ENCODE results near the gene ARHGAP33. TPM values are rescaled to one million over a fixed set of nuclear protein-coding genes. Genes with fewer than 3 reads are reported as not detected.

ARHGAP33 gene
- polyA plus RNA-seq, 4 donors: 18.4 to 43.8 (median 26.5) TPM

DNA sequence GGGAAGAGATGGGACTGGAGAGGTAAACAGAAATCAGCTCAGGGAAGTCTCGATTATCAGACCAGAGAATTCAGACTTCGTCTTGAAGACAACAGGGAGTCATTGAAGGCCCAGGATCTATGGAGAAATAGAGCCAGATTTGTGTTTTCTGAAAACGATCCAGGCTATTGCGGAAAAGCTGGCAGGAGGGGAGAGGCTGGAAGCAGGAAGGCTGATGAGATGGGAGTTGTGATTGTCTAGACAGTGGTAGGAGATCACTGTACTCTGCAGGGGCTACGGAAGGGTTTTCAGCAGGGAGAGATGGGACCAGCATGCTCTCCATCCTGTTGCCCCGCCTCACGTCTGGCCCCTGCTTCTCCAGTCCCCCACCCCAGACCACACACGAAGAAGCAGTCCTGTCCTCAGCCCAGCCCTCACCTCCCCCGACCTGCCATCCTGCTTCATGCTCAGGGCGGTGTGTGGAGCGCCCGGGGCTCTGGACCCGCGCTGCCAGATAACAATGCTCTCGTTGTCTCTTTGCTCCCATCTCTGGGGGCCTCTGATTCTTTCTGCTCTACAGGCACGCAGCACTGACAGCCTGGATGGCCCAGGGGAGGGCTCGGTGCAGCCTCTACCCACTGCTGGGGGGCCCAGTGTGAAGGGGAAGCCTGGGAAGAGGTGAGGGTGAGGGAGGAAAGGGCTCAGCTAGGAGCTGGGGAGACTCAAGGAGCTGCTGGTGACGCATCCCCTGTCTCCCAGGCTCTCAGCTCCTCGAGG is 1.9 kb downstream of the ARHGAP33 start:
- DNase-seq (ENCODE audit: low read depth in 4 of 4, low spot score in 3 of 4): no peak

GRCh38 chr19:35777961-35778360 is 2.6 kb downstream of the ARHGAP33 start:
- no peak for DNase-seq (ENCODE audit: low read depth in 4 of 4, low spot score in 3 of 4)

DNA sequence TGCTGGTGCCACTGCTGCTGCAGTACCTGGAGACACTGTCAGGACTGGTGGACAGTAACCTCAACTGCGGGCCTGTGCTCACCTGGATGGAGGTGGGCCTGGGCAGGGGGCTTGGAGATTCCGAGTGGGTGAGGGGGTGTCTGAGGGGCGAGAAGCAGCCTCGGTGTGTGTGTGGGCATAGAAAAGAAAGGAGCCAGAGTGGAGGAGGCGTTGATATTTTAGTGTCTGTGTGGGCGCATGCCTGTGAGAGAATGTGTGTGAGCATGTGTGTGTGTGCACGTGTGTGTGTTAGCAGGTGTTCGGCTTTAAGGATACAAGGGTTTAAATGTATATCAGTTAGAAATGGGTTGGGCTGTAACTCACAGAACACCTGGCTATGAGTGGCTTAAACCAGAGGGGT is 3.7 kb downstream of the ARHGAP33 start:
- DNase-seq (ENCODE audit: low read depth in 4 of 4, low spot score in 3 of 4): no peak

GRCh38 chr19:35780058-35780457 is 4.7 kb downstream of the ARHGAP33 start:
- no peak for DNase-seq (ENCODE audit: low read depth in 4 of 4, low spot score in 3 of 4)

DNA sequence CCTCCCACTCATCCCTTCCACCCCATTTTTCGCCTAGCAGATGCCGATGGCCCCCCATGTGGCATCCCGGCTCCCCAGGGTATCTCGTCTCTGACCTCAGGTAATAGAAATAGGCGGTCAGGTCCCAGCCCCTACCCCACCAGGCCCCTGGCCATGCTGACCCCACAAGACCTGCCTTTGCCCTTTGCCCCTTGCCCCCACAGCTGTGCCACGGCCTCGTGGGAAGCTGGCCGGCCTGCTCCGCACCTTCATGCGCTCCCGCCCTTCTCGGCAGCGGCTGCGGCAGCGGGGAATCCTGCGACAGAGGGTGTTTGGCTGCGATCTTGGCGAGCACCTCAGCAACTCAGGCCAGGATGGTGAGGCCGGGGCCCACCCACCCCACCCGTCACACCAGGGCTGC is 5.4 kb downstream of the ARHGAP33 start:
- no peak for DNase-seq (ENCODE audit: low read depth in 4 of 4, low spot score in 3 of 4)

GRCh38 chr19:35781650-35782049 is 6.3 kb downstream of the ARHGAP33 start:
- no peak for DNase-seq (ENCODE audit: low read depth in 4 of 4, low spot score in 3 of 4)

- DNase-seq (ENCODE audit: low read depth in 4 of 4, low spot score in 3 of 4): no peak
Measured at GRCh38 chr19:35782589-35782988, 7.2 kb downstream of the ARHGAP33 start.

GRCh38 chr19:35783469-35784434 is 8.4 kb downstream of the ARHGAP33 start:
- DNase-seq (ENCODE audit: low read depth in 4 of 4, low spot score in 3 of 4): no peak

DNA sequence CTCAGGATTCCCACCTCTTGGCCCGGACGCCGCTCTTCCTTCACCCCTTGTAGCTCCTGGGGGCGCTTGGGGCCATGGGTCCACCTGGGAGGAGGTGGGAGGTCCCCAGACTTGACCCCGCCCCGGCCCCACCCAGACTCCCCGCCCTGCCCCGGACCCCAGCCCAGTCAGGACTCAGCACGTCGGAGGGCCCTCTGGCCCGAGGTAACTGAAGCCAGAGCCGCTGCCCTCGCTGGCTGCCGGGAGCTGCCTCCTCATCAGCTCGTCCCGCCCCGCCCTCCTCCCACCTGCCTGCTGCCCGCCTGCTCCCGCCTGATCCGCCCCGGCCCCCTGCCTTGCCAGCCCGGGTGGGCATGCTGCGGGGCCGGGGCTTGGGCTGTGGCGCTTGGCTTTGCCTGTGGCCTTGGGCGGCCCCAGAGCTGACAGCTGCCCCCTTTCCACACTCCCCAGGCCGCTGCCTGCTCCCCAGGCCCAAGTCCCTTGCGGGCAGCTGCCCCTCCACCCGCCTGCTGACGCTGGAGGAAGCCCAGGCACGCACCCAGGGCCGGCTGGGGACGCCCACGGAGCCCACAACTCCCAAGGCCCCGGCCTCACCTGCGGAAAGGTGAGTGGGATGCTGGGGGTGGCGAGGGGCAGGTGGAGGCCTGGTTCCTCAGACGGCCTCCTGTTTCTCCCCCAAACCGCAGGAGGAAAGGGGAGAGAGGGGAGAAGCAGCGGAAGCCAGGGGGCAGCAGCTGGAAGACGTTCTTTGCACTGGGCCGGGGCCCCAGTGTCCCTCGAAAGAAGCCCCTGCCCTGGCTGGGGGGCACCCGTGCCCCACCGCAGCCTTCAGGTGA is 9.4 kb downstream of the ARHGAP33 start:
- no peak for DNase-seq (ENCODE audit: low read depth in 4 of 4, low spot score in 3 of 4)

GRCh38 chr19:35785339-35785627 is 9.9 kb downstream of the ARHGAP33 start:
- DNase-seq (ENCODE audit: low read depth in 4 of 4, low spot score in 3 of 4): no peak

GRCh38 chr19:35786299-35787160 is 11.2 kb downstream of the ARHGAP33 start:
- no peak for DNase-seq (ENCODE audit: low read depth in 4 of 4, low spot score in 3 of 4)

- no peak for DNase-seq (ENCODE audit: low read depth in 4 of 4, low spot score in 3 of 4)
Measured at GRCh38 chr19:35787227-35787799, 11.9 kb downstream of the ARHGAP33 start.

- no peak for DNase-seq (ENCODE audit: low read depth in 4 of 4, low spot score in 3 of 4)
Measured at GRCh38 chr19:35788205-35788960, 13.0 kb downstream of the ARHGAP33 start.

GRCh38 chr19:35789195-35789977 is 14.0 kb downstream of the ARHGAP33 start:
- no peak for DNase-seq (ENCODE audit: low read depth in 4 of 4, low spot score in 3 of 4)

GRCh38 chr19:35789978-35790944 is 14.9 kb downstream of the ARHGAP33 start:
- DNase-seq (ENCODE audit: low read depth in 4 of 4, low spot score in 3 of 4): no peak

- no peak for DNase-seq (ENCODE audit: low read depth in 4 of 4, low spot score in 3 of 4)
Measured at GRCh38 chr19:35790981-35791813, 15.8 kb downstream of the ARHGAP33 start.
